ENCODE results near the gene PCNX1.

GRCh38 chr14:70934502-70935134 is 27.4 kb downstream of the PCNX1 start:
- TF ChIP-seq, protein P1, sequence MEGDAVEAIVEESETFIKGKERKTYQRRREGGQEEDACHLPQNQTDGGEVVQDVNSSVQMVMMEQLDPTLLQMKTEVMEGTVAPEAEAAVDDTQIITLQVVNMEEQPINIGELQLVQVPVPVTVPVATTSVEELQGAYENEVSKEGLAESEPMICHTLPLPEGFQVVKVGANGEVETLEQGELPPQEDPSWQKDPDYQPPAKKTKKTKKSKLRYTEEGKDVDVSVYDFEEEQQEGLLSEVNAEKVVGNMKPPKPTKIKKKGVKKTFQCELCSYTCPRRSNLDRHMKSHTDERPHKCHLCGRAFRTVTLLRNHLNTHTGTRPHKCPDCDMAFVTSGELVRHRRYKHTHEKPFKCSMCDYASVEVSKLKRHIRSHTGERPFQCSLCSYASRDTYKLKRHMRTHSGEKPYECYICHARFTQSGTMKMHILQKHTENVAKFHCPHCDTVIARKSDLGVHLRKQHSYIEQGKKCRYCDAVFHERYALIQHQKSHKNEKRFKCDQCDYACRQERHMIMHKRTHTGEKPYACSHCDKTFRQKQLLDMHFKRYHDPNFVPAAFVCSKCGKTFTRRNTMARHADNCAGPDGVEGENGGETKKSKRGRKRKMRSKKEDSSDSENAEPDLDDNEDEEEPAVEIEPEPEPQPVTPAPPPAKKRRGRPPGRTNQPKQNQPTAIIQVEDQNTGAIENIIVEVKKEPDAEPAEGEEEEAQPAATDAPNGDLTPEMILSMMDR (IDR thresholded peaks at IDR 0.05): no peak
- TF ChIP-seq POLR2A (IDR thresholded peaks at IDR 0.05) (no peak), POLR2AphosphoS5 (IDR thresholded peaks at IDR 0.05) (no peak)
